Upper lobe of right lung (tissue), 1 donor: ENCODE data around the gene ALKAL2. TPM values are rescaled to one million over a fixed set of nuclear protein-coding genes. Genes with fewer than 3 reads are reported as not detected.

ENCODE experiments used
- ATAC-seq: fragments of 200-7000 bp; cut with Tn5 transposase; one replicate; pipeline ENCODE4 v1.9.1; 2020; ENCODE audit warnings: mild to moderate bottlenecking, moderate library complexity
- DNase-seq: peaks from one replicate; pipeline ENCODE4 v3.0.0-alpha.2; 2020
- H3K27ac ChIP-seq: fragments of 200-600 bp; one replicate; pipeline ENCODE4 v1.8.0; 2022
- H3K27me3 ChIP-seq: fragments of 200-600 bp; one replicate; pipeline ENCODE4 v1.8.0; 2022; ENCODE audit warnings: mild to moderate bottlenecking
- H3K36me3 ChIP-seq: fragments of 200-600 bp; one replicate; pipeline ENCODE4 v1.8.0; 2022
- H3K4me1 ChIP-seq: fragments of 200-600 bp; one replicate; pipeline ENCODE4 v1.8.0; 2022
- H3K4me3 ChIP-seq: fragments of 200-600 bp; one replicate; pipeline ENCODE4 v1.8.0; 2022; ENCODE audit warnings: mild to moderate bottlenecking
- H3K9me3 ChIP-seq: fragments of 200-600 bp; one replicate; pipeline ENCODE4 v1.8.0; 2022
- intact Hi-C: fragments of 100-400 bp; cut with DNase I; formaldehyde crosslinking; loops from one replicate; pipeline ENCODE4 v1.11.0; 2022
- total RNA-seq: library from RNA; stranded (reverse); fragmentation: NEBNext Ultra II Directional; extraction: Animal tissue kit (Norgen Biotek cat#: 25700); gene quantifications from one replicate; pipeline ENCODE4 v1.2.1, GENCODE V29; 2021
- TF ChIP-seq, protein P1 (sequence below): fragments of 200-600 bp; IDR thresholded peaks from one replicate; pipeline ENCODE4 v1.8.0; 2022; ENCODE audit warnings: antibody characterized with exemption
- donor health status: DM: no; HTN: yes; CAD: no; lungs with severe emphysema.

ALKAL2 gene
- total RNA-seq, 1 donor from 2014 or later = 18.7 TPM

DNA sequence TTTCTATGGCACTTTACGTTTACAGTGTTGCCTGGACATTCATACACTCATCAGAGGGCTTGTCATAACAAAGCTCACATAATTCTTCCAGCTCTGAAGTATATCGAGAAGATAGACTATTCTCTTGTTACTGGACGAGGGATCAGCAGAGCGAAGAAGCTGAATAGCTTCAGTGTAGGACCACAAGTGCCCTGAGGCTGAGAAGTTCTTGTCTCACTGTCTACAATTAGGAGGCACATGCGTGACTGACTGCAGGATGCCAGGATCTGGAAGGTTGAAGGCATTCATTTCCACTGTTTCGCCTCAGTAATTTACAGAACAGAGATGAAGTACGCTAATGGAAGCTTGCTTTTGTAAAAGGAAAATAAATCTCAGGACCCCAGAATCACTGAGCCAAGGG, 33.6 kb downstream of the ALKAL2 start:
- no peaks in the 10 kb centered on the region for H3K27me3 ChIP-seq
- intact Hi-C loops = no loop called here
- no peak for ATAC-seq
- H3K27ac ChIP-seq = no peak overlapping the region
- H3K9me3 ChIP-seq = no peaks in the 10 kb centered on the region
- H3K4me1 ChIP-seq = no peaks in the 10 kb centered on the region
- peaks cover 8% of the 10 kb centered on the region for H3K36me3 ChIP-seq
- no peak overlapping the region for H3K4me3 ChIP-seq
- DNase-seq = no peak
- TF ChIP-seq, protein P1, sequence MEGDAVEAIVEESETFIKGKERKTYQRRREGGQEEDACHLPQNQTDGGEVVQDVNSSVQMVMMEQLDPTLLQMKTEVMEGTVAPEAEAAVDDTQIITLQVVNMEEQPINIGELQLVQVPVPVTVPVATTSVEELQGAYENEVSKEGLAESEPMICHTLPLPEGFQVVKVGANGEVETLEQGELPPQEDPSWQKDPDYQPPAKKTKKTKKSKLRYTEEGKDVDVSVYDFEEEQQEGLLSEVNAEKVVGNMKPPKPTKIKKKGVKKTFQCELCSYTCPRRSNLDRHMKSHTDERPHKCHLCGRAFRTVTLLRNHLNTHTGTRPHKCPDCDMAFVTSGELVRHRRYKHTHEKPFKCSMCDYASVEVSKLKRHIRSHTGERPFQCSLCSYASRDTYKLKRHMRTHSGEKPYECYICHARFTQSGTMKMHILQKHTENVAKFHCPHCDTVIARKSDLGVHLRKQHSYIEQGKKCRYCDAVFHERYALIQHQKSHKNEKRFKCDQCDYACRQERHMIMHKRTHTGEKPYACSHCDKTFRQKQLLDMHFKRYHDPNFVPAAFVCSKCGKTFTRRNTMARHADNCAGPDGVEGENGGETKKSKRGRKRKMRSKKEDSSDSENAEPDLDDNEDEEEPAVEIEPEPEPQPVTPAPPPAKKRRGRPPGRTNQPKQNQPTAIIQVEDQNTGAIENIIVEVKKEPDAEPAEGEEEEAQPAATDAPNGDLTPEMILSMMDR = no peak

DNA sequence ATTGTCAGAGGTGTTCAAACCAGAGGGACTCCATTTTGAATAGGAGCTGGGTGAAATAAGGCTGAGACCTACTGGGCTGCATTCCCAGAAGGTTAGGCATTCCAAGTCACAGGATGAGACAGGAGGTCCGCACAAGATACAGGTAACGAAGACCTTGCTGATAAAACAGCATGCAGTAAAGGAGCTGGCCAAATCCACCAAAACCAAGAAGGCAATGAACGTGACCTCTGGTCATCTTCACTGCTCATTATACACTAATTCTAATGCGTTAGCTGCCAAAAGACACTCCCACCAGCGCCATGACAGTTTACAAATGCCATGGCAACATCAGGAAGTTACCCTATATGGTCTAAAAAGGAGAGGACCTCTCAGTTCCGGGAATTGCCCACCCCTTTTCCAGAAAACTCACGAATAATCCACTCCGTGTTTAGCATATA, 34.7 kb downstream of the ALKAL2 start:
- Histone ChIP-seq H3K4me3 (no peak overlapping the region), H3K4me1 (no peaks in the 10 kb centered on the region), H3K9me3 (no peaks in the 10 kb centered on the region), H3K36me3 (peaks cover 15% of the 10 kb centered on the region), H3K27ac (no peak overlapping the region), H3K27me3 (no peaks in the 10 kb centered on the region)
- intact Hi-C loops = no loop called here
- ATAC-seq (no peak), DNase-seq (no peak)
- TF ChIP-seq, protein P1 = no peak

DNA sequence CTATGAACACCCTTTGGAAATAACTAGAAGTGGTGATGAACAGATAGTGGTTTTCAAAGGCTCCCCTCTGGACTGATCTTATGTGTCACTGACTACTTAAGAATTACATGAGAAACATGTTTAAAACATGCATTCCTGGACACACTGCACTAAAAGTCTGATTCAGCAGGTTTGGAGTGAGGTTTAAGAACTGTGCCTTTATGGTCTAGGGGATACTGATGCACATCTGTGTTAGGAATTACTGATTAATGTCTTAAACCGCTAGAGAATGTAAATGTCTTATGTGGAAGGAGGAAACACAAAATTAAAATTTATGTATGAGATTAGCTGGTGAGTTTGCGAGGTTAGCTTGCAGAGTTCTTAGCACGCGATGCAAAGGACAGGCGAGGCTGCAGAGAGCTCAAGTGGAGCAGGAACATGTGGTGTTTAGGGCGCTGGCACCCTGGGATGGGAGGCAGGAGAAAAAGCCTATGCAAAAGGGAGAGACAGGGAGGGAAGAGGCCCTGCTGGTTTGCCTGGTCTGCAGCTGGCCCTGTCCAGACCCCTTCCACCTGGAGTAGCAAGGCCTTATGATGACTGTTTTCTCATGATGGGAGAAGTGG, 35.8 kb downstream of the ALKAL2 start:
- TF ChIP-seq, protein P1 = no peak
- no peak for ATAC-seq
- H3K27ac ChIP-seq = no peak overlapping the region
- H3K36me3 ChIP-seq = peaks cover 22% of the 10 kb centered on the region
- H3K9me3 ChIP-seq = no peaks in the 10 kb centered on the region
- no peak for DNase-seq
- H3K4me1 ChIP-seq = no peaks in the 10 kb centered on the region
- intact Hi-C loops = no loop called here
- no peaks in the 10 kb centered on the region for H3K27me3 ChIP-seq
- no peak overlapping the region for H3K4me3 ChIP-seq

DNA sequence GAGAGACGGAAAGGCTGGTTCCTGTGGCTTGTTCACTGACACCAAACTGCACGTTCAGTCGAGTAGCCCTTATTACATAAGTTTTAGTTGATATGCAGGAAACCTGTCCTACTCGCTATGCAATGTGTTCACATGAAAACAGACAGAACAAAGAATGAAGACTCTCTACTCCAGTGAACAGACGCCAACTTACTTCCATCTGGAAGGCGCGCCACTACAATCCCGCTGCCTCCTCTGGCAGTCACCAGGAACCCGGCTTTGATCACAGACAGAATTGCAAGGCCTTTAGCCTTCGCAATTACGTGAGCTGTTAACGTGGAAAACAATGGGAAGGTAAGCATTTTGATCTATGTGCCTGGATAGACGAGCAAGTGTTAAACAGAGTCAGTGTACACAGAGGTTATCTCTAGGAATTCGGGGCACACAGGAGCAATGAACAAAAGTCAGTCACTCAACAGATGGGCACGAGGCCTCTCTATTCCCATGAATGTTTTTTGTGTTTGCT, 38.3 kb downstream of the ALKAL2 start:
- no peak overlapping the region for H3K27ac ChIP-seq
- no peak for DNase-seq
- H3K4me1 ChIP-seq = no peaks in the 10 kb centered on the region
- TF ChIP-seq, protein P1 = no peak
- peaks cover 29% of the 10 kb centered on the region for H3K36me3 ChIP-seq
- no peak for ATAC-seq
- intact Hi-C loops = no loop called here
- no peak overlapping the region for H3K4me3 ChIP-seq
- H3K27me3 ChIP-seq = no peaks in the 10 kb centered on the region
- H3K9me3 ChIP-seq = no peaks in the 10 kb centered on the region

DNA sequence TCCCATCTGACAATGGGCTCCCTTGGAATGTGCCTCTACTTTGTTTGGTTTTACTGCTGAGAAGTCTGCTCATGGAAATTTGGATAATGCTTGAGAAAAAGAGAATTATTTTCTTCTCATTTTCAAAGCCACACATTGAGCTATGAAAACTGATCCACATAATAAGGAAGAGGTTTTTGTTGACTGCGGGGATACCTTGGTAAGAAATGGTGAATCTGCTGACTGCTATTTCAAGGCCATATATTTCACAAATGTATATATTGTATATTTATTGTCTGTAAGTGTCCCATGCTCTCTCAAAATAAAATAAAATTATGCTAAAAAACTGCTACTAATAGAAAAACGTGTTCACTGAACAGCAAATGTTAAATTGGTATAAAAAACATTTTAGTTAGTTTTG, 39.2 kb downstream of the ALKAL2 start:
- H3K9me3 ChIP-seq = no peaks in the 10 kb centered on the region
- no peaks in the 10 kb centered on the region for H3K27me3 ChIP-seq
- H3K4me1 ChIP-seq = no peaks in the 10 kb centered on the region
- TF ChIP-seq, protein P1 = no peak
- intact Hi-C loops = no loop called here
- ATAC-seq (no peak), DNase-seq (no peak)
- H3K36me3 ChIP-seq = peaks cover 37% of the 10 kb centered on the region
- H3K27ac ChIP-seq = no peak overlapping the region
- H3K4me3 ChIP-seq = no peak overlapping the region
